ENCODE measurements around the gene GATA5. TPM values are rescaled to one million over a fixed set of nuclear protein-coding genes. Genes with fewer than 3 reads are reported as not detected.
A peak's percentile ranks its signal among the peaks of the same experiment; 100 is the strongest.

Gene GATA5
- total RNA-seq, 2 donors from 2014 or later = not detected

DNA sequence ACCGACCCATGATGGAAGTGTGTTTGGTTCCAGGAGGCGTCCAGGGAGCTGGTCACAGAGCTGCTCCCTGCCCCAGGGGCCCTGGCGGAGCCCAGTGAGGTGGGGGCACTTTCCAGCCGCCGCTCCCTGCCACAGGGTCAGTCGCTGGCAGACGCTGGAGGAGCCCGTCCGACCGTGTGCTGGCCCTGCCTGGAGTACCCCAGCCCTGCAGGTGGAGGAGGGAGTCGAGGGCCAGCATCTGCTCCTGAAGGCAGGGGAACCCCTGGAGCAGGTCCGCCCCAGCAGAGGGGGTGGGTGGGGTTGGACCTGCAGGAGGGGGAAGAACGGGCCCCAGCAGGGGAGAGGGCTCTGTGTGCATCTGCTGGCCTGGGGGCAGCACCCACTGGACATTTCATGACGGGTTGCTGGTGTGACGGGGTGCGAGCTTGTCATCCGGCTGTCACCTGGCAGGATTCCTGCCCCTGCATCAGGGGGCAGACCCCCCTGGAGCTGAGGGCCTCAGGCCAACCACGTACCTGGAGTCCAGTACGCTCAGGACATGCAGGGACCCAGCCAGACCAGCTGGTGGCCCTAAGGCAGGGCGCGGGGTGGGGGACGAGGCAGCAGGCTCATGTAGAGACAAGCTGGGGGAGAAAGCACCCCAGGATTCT is 32.3 kb upstream of the GATA5 start:
- DNase-seq (ENCODE audit: low spot score in 2 of 2) (no peak), ATAC-seq (peak in 1 of 2 donors; percentile 21)
- H3K27ac Mint-ChIP-seq = no peak overlapping the region
- peaks cover 7 to 8% of the 10 kb centered on the region in 2 donors for H3K9me3 Mint-ChIP-seq
- H3K36me3 Mint-ChIP-seq = no peaks in the 10 kb centered on the region

GRCh38 chr20:62507323-62507722 is 31.5 kb upstream of the GATA5 start:
- H3K27ac Mint-ChIP-seq = no peak overlapping the region
- no peaks in the 10 kb centered on the region for H3K36me3 Mint-ChIP-seq
- no peak for ATAC-seq
- H3K9me3 Mint-ChIP-seq = peaks cover 7 to 8% of the 10 kb centered on the region in 2 donors
- no peak for DNase-seq (ENCODE audit: low spot score in 2 of 2)

- ATAC-seq (no peak), DNase-seq (ENCODE audit: low spot score in 2 of 2) (no peak)
- H3K27ac Mint-ChIP-seq = no peak overlapping the region
- no peaks in the 10 kb centered on the region for H3K36me3 Mint-ChIP-seq
- peaks cover 7 to 8% of the 10 kb centered on the region in 2 donors for H3K9me3 Mint-ChIP-seq
Observed at GRCh38 chr20:62506791-62507190, 31.0 kb upstream of the GATA5 start.

GRCh38 chr20:62506087-62506486 is 30.3 kb upstream of the GATA5 start:
- Mint-ChIP-seq H3K9me3 (peaks cover 7 to 8% of the 10 kb centered on the region in 2 donors), H3K36me3 (no peaks in the 10 kb centered on the region), H3K27ac (no peak overlapping the region)
- DNase-seq (ENCODE audit: low spot score in 2 of 2) (no peak), ATAC-seq (no peak)

- no peak for ATAC-seq
- no peak overlapping the region for H3K27ac Mint-ChIP-seq
- no peaks in the 10 kb centered on the region for H3K36me3 Mint-ChIP-seq
- DNase-seq (ENCODE audit: low spot score in 2 of 2) = no peak
- H3K9me3 Mint-ChIP-seq = peaks cover 7 to 8% of the 10 kb centered on the region in 2 donors
Observed at GRCh38 chr20:62505337-62506045, 29.7 kb upstream of the GATA5 start.

GRCh38 chr20:62504323-62504722 is 28.5 kb upstream of the GATA5 start:
- DNase-seq (ENCODE audit: low spot score in 2 of 2) (no peak), ATAC-seq (no peak)
- Mint-ChIP-seq H3K36me3 (no peaks in the 10 kb centered on the region), H3K27ac (no peak overlapping the region), H3K9me3 (peaks cover 7 to 8% of the 10 kb centered on the region in 2 donors)

GRCh38 chr20:62503401-62504178 is 27.8 kb upstream of the GATA5 start:
- Mint-ChIP-seq H3K27ac (peak overlapping the region in 1 of 2 donors; percentile 52), H3K36me3 (no peaks in the 10 kb centered on the region), H3K9me3 (peaks cover 7 to 8% of the 10 kb centered on the region in 2 donors)
- DNase-seq (ENCODE audit: low spot score in 2 of 2) = no peak
- no peak for ATAC-seq

DNA sequence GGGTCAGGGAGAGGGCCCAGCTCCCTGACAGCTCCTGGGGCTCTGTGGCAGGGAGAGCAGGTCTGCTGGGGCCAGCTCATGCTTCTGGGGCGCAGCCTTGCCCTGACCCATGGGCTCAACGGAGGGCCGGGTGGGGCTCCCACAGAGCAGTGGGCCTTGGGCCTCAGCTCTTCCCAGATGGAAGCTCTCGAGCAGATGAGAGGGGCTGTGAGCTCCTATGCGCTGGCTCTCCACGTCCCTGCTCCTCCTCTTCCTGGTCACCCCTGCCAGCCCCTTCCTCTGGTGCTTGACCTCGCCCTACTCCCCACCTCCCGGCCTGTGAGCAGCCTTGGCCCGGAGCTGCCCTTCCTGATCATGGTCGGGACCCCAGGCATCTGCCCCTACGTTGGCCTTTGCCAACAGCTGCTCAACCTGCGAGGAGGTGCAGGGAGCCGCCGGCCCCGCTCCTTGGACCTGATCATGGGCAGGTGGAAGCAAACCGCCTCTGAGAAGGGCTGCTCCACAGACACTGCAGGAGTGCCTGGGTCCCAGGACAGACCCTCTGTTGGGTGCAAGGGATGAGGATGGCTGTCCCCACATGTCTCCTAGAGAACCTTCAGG is 26.8 kb upstream of the GATA5 start:
- ATAC-seq (no peak), DNase-seq (ENCODE audit: low spot score in 2 of 2) (no peak)
- Mint-ChIP-seq H3K27ac (peak overlapping the region; percentile 76 to 91), H3K9me3 (peaks cover 7 to 8% of the 10 kb centered on the region in 2 donors), H3K36me3 (no peaks in the 10 kb centered on the region)

DNA sequence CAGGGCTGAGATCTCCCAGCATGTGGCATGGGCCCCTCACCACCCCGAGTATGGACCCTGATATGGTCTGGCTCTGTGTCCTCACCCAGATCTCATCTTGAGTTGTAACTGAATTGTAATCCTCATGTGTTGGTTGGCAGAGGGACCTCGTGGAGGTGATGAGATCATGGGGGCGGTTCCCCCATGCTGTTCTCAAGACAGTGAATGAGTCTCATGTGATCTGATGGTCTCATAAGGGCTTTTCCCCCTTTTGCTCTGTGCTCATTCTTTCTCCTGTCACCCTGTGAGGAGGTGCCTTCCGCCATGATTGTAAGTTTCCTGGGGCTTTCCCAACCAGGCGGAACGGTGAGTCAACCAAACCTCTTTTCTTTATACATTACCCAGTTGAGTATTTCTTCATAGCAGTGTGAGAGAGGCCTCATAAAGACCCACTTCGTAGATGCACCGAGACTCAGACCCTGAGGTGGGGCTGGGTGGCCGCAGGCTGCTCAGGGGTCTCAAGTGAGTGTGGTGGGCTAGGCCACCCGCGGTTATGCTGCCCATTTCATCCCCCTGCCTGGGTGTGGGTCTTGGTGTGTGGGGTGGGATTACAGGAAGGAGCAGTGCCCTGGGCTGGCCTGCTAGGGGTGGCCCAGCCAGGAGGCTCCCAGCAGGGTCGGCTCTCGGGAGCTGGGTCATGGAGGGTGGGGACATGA is 26.2 kb upstream of the GATA5 start:
- Mint-ChIP-seq H3K36me3 (no peaks in the 10 kb centered on the region), H3K27ac (peak overlapping the region; percentile 76 to 91), H3K9me3 (peaks cover 7 to 8% of the 10 kb centered on the region in 2 donors)
- ATAC-seq (peak; percentile 95 to 98), DNase-seq (ENCODE audit: low spot score in 2 of 2) (peak; percentile 72 to 87)

DNA sequence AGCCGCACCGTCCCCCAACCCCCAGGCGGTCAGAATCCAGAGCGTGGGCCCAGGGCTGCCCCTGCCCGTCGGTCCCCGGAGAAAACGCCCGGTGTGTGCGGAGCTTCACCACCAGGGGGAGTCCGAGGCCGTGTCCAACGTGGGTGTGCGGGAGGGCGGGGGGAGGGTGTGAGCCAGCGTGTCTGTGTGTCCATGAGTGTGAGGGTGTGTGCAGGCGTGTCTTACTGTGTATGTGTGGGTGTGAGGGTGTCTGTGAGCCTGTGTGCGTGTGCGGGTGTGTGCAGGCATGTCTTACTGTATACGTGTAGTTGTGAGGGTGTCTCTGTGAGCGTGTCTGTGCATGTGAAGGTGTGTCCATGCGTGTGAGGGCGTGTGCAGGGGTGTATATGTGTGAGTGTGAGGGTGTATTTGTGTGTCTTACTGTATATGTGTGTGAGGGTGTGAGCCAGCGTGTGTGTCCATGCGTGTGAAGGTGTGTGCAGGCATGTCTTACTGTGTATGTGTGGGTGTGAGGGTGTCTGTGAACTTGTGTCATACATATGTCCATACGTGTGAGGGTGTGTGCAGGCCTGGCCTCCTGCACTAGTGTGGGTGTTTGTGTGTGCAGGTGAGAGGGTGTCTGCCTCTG is 24.6 kb upstream of the GATA5 start:
- peak in 1 of 2 donors; percentile 93 for DNase-seq (ENCODE audit: low spot score in 2 of 2)
- peaks cover 7 to 8% of the 10 kb centered on the region in 2 donors for H3K9me3 Mint-ChIP-seq
- H3K27ac Mint-ChIP-seq = peak overlapping the region; percentile 48 to 76
- no peaks in the 10 kb centered on the region for H3K36me3 Mint-ChIP-seq
- peak; percentile 5 to 10 for ATAC-seq

DNA sequence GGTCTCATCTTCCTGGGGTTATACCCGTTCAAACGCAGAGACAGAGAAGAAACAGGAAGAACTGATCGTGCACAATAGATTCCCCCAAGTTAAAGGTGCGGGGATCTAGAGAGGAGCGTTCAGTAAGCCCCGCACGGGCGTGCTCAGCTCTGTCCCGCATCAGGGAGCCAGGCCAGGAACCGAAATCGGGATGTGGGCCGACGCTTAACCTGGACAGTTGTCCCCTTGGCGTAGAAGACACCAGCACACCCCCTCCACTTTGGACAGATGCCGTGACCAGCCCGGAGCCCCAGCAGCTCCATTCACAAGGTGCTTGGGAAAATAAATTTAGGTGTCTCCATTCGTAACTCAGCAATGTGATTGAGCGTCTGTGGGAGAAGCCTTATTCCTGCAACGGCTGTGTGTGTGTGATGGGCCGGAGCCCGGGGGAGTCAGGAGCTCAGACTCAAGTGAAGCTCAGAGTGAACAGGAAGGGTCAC is 24.0 kb upstream of the GATA5 start:
- DNase-seq (ENCODE audit: low spot score in 2 of 2) (no peak), ATAC-seq (no peak)
- Mint-ChIP-seq H3K9me3 (peaks cover 7 to 8% of the 10 kb centered on the region in 2 donors), H3K27ac (no peak overlapping the region), H3K36me3 (no peaks in the 10 kb centered on the region)

DNA sequence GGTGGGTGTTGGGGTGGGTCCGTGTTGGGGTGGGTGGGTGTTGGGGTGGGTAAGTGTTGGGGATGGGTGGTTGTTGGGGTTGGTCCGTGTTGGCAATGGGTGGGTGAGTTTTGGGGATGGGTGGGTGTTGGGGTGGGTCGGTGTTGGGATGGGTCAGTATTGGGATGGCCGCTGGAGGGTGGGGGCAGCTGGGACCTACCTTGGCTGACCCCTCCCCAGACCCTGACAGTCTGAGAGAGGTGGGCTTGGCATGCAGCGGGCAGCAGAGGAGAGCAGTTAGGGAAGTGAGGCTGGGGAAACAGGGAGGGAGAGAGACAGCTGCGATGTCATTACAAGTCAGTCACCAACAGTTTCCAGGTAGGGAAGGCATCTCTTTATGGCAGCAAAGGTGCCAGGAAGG is 23.1 kb upstream of the GATA5 start:
- ATAC-seq (no peak), DNase-seq (ENCODE audit: low spot score in 2 of 2) (no peak)
- Mint-ChIP-seq H3K27ac (no peak overlapping the region), H3K9me3 (no peaks in the 10 kb centered on the region), H3K36me3 (no peaks in the 10 kb centered on the region)

GRCh38 chr20:62496568-62497218 is 20.9 kb upstream of the GATA5 start:
- ATAC-seq (peak; percentile 23 to 62), DNase-seq (ENCODE audit: low spot score in 2 of 2) (peak in 1 of 2 donors; percentile 55)
- Mint-ChIP-seq H3K36me3 (no peaks in the 10 kb centered on the region), H3K27ac (no peak overlapping the region), H3K9me3 (no peaks in the 10 kb centered on the region)

GRCh38 chr20:62495749-62496567 is 20.2 kb upstream of the GATA5 start:
- Mint-ChIP-seq H3K36me3 (no peaks in the 10 kb centered on the region), H3K27ac (no peak overlapping the region), H3K9me3 (no peaks in the 10 kb centered on the region)
- DNase-seq (ENCODE audit: low spot score in 2 of 2) (no peak), ATAC-seq (no peak)

Data from activated naive CD4-positive, alpha-beta T cell treated with anti-CD3 and anti-CD28 coated beads, Interleukin-2, amount 50 U/mL, for 72 hours (primary cell).